Nephron (organoid): ENCODE data around the gene SLITRK6.

Experiments used
- H3K27ac Mint-ChIP-seq, 3 experiments: 2 replicates each; pipeline ENCODE4 v1.8.0; 2020; ENCODE audit warnings: mixed read lengths in 3 of 3, mild to moderate bottlenecking in 2 of 3, moderate library complexity in 1 of 3
- H3K27me3 Mint-ChIP-seq: 2 replicates; pipeline ENCODE4 v1.8.0; 2021; ENCODE audit warnings: low read depth, mild to moderate bottlenecking, moderate library complexity, mixed read lengths
- H3K36me3 Mint-ChIP-seq: 2 replicates; pipeline ENCODE4 v1.8.0; 2020; ENCODE audit warnings: low read depth, mixed read lengths
- H3K4me1 Mint-ChIP-seq: 2 replicates; pipeline ENCODE4 v1.8.0; 2020; ENCODE audit warnings: mixed read lengths
- H3K4me3 Mint-ChIP-seq, 3 experiments: 2 replicates each; pipeline ENCODE4 v1.8.0; 2020; ENCODE audit warnings: mild to moderate bottlenecking in 3 of 3, mixed read lengths in 3 of 3, moderate library complexity in 2 of 3
- H3K9me3 Mint-ChIP-seq: 2 replicates; pipeline ENCODE4 v1.8.0; 2020; ENCODE audit warnings: mixed read lengths
- CTCF ChIP-seq, 3 experiments: fragments of 200-600 bp; sonication (generic); IDR thresholded peaks; one replicate each; pipeline ENCODE4 v1.5.0; 2021; ENCODE audit warnings: antibody characterized with exemption in 3 of 3; ENCODE audit not compliant: unreplicated experiment in 3 of 3

SLITRK6 gene, protein sequence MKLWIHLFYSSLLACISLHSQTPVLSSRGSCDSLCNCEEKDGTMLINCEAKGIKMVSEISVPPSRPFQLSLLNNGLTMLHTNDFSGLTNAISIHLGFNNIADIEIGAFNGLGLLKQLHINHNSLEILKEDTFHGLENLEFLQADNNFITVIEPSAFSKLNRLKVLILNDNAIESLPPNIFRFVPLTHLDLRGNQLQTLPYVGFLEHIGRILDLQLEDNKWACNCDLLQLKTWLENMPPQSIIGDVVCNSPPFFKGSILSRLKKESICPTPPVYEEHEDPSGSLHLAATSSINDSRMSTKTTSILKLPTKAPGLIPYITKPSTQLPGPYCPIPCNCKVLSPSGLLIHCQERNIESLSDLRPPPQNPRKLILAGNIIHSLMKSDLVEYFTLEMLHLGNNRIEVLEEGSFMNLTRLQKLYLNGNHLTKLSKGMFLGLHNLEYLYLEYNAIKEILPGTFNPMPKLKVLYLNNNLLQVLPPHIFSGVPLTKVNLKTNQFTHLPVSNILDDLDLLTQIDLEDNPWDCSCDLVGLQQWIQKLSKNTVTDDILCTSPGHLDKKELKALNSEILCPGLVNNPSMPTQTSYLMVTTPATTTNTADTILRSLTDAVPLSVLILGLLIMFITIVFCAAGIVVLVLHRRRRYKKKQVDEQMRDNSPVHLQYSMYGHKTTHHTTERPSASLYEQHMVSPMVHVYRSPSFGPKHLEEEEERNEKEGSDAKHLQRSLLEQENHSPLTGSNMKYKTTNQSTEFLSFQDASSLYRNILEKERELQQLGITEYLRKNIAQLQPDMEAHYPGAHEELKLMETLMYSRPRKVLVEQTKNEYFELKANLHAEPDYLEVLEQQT

DNA sequence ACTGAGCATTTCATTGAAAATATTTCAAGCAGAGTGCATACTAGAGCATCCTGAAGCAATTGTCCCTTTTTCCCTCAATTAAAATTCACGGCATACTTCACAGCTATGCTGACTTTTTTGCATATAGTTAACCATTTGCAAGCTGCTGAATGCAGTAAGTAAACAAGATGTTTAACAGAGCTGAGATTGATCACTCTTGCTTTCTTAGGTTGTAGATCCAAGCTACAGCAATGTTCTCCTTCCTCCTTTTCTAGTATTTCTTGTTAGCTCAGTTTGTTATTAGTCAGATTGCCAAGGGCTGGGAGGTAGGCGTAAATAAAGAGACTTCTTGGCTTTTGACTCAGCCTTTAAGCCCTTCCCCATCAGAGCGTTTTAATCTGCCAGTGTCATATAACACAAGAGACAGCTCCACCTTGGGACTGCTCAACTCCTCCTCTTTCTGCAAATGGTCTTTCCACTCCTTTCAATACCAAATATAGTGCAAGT, at the start of gene SLITRK6:
Gene SLITRK6, minus strand, starts transcription at position 323 of the 486 bp plus-strand sequence. CDS start 2,911 bp downstream, outside the sequence.
- Mint-ChIP-seq H3K9me3 (no peaks in the 10 kb centered on the region), H3K27me3 (no peaks in the 10 kb centered on the region), H3K4me3 (peak within 1 kb of the TSS; percentile 71 to 78 (median 78)), H3K36me3 (peaks cover 13% of the 10 kb centered on the region), H3K27ac (peak within 1 kb of the TSS; percentile 36 to 75 (median 60)), H3K4me1 (peaks cover 19% of the 10 kb centered on the region)
- peak in 1 of 3 experiments; percentile 16 for TF ChIP-seq CTCF (IDR thresholded peaks at IDR 0.05; ENCODE audit: unreplicated experiment in 3 of 3)

GRCh38 chr13:85847012-85847411, 47.8 kb upstream of the SLITRK6 start:
- no peaks in the 10 kb centered on the region for H3K4me1 Mint-ChIP-seq

GRCh38 chr13:85841427-85841826, 42.2 kb upstream of the SLITRK6 start:
- Mint-ChIP-seq H3K4me1 (no peaks in the 10 kb centered on the region), H3K36me3 (no peaks in the 10 kb centered on the region), H3K27me3 (no peaks in the 10 kb centered on the region), H3K27ac (no peak overlapping the region), H3K9me3 (no peaks in the 10 kb centered on the region), H3K4me3 (no peak overlapping the region)
- TF ChIP-seq CTCF (IDR thresholded peaks at IDR 0.05; ENCODE audit: unreplicated experiment in 3 of 3), result no peak

More at GRCh38 chr13:85847012-85847411, 47.8 kb upstream of the SLITRK6 start:
- peaks cover 16% of the 10 kb centered on the region for H3K9me3 Mint-ChIP-seq
- no peak overlapping the region for H3K4me3 Mint-ChIP-seq
- H3K27ac Mint-ChIP-seq, result no peak overlapping the region
- no peak for TF ChIP-seq CTCF (IDR thresholded peaks at IDR 0.05; ENCODE audit: unreplicated experiment in 3 of 3)
- no peaks in the 10 kb centered on the region for H3K36me3 Mint-ChIP-seq
- H3K27me3 Mint-ChIP-seq, result no peaks in the 10 kb centered on the region

DNA sequence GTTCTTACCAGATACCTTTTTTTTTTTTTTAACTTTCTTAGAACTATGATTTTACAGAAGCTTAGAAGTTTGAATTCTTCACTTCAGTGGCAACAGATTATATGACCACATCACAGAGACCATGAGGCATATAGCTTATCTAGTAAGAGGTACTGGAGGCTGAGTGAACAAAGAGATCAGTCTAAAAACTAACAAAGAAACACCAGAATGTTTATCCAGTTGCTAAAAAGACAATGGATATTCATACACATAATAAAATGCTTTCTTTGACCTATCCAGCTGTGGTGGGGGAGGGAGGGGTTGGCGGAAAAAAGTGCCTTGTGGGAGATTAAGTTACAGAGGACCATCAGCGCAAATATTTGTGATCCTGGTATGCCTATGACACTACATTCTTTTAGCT, 34.7 kb upstream of the SLITRK6 start:
- Mint-ChIP-seq H3K4me3 (no peak overlapping the region), H3K27ac (no peak overlapping the region), H3K36me3 (no peaks in the 10 kb centered on the region), H3K4me1 (no peaks in the 10 kb centered on the region), H3K9me3 (no peaks in the 10 kb centered on the region), H3K27me3 (no peaks in the 10 kb centered on the region)
- no peak for TF ChIP-seq CTCF (IDR thresholded peaks at IDR 0.05; ENCODE audit: unreplicated experiment in 3 of 3)

GRCh38 chr13:85828094-85828684, 29.0 kb upstream of the SLITRK6 start:
- H3K9me3 Mint-ChIP-seq, result peaks cover 2% of the 10 kb centered on the region
- TF ChIP-seq CTCF (IDR thresholded peaks at IDR 0.05; ENCODE audit: unreplicated experiment in 3 of 3), result peak; percentile 55 to 76 (median 57)
- no peak overlapping the region for H3K4me3 Mint-ChIP-seq
- H3K36me3 Mint-ChIP-seq, result no peaks in the 10 kb centered on the region
- H3K27me3 Mint-ChIP-seq, result no peaks in the 10 kb centered on the region
- H3K27ac Mint-ChIP-seq, result no peak overlapping the region
- H3K4me1 Mint-ChIP-seq, result no peaks in the 10 kb centered on the region
